Measurements from ENCODE around the gene PKDCC.

PKDCC gene

DNA sequence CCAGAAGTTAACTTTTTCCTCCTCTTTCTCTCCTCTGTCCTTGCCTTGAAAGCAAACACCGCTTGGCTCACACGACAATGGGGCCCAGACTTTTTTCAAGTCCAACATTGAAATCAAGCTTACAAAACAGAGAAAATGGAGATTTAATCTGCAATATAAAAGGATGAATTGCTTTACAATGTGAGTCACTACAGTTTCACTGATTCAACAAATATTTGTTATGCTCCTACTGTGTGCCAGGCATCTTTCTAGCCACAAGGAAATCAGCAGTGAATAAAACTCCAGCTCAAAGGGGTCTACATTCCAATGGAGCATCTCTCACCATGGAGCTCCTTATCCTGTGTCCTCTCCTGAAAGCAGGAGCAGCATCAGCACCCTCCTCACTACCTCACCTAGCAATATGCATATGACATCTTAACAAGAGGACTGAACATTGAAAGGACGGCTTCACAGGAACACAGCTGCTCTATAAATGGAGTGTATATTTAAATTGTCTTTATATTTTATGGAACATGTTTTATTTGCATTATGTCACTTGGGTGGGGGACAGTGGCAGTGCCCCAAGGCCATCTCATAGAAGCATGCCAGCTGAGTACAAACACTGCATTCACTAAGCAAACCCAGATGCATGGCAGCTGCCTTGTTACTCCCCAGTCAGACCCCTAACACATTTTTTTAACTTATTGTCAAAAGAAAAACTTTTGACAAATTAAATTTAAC lies 39.5 kb downstream of the PKDCC start:
- DNase-seq (ENCODE audit: low read depth in 2 of 2): no peak

DNA sequence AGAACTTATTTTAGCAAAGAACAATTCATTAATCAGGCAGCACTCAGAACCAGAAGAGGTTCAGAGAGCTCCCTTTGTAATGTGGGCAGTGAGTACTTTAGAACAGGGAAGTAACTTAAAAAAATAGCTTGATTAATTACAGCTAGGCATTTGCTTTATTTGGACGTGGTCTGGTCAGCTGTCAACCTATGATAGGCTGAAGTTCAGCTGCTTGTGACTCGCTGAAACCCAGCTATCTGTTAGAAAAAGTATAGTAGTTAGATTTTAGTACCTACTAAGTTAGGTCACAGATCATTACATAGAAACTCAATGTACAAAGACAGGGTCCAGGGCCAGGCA lies 40.0 kb downstream of the PKDCC start:
- DNase-seq (ENCODE audit: low read depth in 2 of 2): no peak

DNA sequence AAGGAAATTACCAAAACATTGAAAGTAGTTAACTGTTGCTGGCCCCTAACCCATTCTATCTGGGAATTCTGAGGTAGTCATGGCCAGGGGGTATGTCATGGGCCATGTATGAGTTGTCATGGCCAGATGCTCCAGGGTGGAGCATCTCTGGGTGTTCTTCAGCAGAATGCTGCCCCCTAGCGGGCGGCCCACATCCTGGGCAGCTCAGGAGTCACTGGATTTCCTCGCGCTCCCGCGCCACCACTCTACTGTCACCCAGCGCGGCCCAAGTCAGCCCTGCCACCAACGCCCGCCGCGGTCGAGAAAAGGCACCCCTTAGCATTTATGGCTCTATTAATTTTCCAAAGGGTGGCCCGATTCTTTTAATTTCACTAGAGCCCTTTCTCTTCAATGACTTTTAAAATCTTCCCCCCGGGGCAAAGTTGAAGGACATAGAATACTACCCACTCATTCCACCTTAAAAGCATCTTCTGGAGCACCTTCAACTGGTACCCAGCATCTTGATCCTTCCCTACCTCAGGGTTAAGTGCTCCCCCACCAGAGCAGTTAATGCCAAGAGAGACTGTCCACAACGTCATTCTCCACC lies 41.6 kb downstream of the PKDCC start:
- DNase-seq (ENCODE audit: low read depth in 2 of 2): no peak

DNA sequence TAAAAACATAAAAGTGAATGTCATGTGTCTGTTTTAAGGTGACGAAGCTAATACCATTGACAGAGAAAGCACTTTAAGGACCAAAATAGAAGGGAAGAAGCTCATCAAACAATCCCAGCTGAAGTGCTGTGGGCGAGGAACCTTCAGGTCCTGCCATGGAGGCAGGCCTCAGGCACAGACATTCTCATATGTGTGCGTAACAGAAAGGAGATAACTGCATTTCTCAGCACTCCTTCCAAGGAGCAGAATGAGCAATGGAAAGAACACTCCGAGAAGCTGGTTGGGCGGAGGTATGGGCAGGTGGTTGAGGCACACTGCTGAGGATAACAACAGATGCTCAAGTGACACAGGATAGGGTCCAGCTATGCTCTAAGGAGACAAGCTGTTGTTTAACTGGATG lies 42.4 kb downstream of the PKDCC start:
- no peak for DNase-seq (ENCODE audit: low read depth in 2 of 2)

DNA sequence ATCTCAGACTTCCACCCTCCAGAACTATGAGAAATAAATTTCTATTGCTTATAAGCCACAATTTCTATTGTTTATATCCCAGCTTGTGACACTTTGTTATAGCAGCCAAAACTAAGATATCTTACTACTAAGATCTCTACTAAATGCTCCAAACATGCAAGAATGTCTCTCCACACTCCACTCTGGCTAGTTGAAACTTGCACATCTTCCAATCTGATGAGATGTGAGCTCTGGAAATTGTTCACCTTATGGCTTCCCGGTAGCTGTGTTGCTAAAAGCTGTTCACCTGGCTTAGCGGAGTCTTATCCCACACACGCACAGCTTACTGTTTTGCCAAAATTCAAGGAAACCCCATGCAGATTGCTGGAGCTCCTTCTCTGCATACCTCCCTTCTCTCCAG lies 43.9 kb downstream of the PKDCC start:
- no peak for DNase-seq (ENCODE audit: low read depth in 2 of 2)

DNA sequence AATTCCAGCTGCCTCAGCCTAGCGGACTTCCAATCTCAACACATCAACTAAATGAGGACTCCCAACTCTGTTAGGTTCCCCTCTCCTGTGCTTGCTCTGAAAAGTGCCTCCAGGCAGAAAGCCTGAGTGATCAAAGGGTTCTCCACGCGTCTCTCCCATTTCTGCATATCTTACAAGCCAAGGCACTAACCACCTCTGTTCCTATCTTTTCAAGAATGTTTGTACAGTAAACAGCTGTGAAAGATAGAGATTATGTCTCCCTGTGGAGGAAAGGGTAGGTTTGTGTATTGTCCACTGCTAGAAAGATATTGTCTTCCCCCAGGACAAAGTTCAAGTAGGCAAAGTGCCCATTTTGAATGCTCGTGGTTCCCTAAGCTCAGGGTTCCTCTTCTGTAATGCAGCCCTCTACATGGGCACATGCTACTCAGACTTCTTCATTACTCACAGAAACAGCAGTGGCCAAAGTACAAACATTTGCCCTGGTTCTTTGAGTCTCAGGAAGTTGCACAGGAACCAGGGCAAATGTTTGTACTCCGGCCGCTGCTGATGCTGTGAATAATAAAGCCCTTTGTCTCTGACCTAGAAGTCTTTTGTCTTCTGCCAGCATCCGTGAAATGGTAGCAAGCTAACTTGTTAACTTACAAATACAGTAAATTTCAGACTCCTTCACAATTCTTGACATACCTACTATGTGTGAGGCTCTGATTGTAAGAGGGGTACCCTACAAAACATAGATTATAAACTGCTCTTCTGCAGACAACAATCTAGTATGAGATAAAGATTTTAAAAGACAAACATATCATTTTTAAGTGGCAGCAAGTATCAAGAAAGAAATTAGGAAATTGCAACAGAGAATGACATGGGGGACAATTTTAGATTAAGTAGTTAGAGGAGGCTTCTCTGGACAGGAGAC lies 44.5 kb downstream of the PKDCC start:
- no peak for DNase-seq (ENCODE audit: low read depth in 2 of 2)

DNA sequence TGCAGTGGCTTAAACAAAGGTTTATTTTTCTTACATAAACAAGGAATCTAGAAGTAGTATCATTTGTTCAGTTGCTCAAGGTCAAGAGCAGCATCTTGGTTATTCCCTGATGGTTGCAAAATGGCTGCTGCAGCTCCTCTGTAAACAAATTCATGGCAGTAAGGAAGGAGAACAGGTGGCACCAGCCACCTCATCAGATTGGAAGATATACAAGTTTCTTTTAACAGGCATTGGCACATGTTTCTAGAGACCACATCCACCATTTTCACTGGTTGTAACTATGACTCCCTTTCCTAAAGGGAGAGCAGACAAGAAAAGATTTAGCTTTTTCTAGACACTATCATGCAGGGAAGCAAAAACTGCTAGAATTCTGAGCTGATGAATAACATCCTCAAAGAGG lies 46.3 kb downstream of the PKDCC start:
- DNase-seq (ENCODE audit: low read depth in 2 of 2): no peak

DNA sequence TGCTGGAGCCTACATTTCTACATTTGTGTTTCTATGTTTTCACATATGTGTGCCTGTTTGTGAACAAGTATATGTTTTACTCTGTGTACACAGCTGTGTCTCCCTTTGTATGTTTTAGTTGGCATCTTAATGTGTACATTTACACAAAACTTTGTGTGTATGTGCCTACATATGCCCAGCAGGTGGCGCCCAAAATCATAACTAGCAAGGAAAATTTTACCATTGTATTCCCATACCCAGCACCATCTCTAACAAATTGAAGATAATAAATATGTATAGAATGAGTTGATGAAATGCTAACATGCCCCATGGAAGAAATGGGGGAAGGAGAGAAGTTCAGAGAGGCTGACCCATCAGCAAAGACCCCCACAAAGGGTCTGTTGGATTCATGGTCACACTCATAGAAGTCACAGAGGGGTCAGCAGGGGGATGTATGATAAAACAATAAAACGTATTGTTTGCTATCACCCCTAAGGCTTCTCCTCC lies 48.1 kb downstream of the PKDCC start:
- DNase-seq (ENCODE audit: low read depth in 2 of 2): peak; percentile 50 to 65

DNA sequence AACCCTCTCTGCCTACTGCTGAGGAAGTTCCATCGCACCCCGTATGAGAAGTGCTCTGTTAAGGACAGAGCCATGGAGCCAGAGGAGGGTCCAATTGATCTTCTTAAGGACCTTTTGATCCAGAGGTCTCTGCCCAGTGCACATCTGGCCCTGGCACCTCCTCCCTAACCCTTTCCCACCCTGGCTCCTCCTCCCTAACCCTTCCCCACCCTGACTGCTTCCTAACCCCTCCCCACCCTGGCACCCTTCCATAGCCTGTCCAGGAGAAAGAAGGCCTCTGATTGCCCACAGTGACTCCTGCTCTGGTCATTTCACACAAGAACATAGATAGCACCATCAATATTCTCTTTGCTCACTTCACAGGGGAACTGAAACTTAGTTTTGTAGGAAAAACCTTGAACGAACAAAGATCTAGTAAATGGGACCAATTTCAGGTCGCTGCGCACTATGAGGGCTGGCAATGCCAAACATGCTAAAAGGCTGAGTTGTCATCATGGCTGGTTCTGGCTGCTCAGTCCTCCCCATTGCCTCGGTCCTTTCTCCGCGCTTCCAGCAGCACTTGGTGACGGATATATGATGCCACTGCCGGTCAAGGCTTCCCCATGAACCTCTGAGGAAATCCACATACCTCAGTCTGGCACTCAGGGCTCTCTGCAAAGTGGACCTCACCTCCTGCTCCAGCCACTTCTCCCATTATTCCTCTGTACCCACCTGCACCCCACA lies 49.2 kb downstream of the PKDCC start:
- DNase-seq (ENCODE audit: low read depth in 2 of 2): no peak

DNA sequence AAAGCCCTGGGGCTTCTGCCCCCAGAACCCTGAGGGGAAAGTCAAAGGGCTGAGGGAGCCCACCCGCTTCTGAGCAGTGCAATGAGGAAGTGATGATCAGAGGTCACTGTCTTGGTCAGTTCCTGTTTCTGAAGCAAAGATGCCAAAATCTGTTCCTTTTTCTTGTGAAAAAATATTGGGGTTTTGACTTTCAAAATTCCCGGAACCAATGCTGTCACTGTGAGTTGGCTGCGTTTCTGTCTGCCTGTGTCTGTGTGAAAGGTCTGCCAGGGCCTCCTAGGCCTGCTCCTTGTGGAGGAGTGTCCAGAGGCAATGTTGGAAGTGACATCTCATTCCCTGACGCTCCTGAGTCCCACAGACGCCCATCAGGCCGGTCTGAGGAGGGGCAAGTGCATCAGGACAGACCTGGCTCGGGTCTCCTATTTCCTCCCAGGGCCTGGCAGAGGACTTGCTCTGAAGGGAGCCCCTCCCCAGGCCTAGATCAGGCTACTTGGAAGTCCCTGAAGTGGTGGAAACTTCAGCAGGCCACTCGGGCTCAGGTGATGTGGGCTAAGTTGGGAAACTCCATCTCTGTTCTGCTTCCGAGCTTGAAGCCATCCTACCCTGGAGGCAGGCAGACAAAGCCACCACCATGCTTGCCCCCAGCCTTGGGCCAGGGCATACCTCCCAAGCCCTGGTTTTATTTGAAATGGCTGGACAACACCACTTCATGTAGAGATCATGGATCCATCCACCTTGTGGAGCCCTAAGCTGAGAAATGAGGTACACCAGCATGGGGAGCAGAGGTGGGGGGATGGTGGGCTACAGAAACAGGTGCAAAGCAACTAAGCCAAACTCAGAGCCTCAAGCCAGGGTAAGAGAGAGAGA lies 51.0 kb downstream of the PKDCC start:
- no peak for DNase-seq (ENCODE audit: low read depth in 2 of 2)

DNA sequence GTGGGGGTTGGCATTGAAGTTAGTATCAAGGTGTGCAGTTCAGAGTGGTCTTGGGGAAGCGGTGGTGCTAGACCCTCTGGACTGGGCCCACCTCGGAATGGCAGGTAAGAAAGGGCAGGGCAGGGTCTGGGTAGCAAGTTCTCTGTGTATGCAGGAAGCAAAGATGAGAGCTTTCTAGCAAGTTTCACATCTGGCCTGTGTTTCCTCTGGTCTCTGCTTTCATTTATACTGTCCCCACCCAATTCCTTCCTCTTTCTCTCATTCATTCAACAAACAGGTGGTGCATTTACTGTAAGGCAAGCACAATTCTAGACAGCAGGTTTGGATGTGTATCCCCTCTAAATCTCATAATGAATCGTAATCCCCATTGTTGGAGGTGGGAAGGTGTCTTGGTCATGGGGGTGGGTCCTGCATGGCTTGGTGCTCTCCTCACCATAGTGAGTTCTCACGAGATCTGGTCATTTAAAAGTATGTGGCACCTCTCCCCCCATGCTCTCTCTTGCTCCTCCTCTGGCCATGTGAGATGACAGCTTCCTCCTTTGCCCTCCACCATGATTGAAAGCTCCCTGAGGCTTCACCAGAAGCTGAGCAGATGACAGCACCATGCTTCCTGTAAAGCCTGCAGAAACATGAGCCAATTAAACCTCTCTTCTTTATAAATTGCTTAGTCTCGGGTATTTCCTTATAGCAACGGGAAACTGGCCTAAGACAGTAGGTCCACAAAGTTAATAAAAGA lies 51.8 kb downstream of the PKDCC start:
- DNase-seq (ENCODE audit: low read depth in 2 of 2): no peak

DNA sequence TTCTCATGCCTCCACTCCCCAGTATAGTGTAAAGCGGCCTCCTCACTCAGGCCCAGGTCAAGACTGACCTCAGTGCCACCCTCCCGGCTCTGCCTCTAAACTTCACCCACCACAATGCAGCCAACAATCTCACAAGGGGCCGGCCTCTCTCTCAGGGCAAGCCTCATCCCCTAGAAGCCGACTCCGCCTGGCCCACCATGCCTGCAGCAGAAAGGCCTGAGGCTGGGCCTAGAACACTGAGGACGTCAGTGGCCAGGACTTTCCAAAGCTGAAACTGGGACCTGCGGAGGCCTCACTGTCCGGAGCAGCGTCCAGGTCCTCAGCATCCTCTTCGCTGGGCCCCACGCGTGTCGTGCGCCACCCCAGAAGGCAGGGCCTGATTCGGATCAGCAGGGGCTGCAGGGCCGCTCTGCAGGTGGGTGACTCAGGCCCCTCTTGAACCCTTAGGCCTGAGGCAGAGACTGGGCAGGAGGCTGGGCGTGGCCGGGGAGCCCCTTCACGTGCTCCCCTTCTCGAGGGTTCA lies 52.9 kb downstream of the PKDCC start:
- no peak for DNase-seq (ENCODE audit: low read depth in 2 of 2)

DNA sequence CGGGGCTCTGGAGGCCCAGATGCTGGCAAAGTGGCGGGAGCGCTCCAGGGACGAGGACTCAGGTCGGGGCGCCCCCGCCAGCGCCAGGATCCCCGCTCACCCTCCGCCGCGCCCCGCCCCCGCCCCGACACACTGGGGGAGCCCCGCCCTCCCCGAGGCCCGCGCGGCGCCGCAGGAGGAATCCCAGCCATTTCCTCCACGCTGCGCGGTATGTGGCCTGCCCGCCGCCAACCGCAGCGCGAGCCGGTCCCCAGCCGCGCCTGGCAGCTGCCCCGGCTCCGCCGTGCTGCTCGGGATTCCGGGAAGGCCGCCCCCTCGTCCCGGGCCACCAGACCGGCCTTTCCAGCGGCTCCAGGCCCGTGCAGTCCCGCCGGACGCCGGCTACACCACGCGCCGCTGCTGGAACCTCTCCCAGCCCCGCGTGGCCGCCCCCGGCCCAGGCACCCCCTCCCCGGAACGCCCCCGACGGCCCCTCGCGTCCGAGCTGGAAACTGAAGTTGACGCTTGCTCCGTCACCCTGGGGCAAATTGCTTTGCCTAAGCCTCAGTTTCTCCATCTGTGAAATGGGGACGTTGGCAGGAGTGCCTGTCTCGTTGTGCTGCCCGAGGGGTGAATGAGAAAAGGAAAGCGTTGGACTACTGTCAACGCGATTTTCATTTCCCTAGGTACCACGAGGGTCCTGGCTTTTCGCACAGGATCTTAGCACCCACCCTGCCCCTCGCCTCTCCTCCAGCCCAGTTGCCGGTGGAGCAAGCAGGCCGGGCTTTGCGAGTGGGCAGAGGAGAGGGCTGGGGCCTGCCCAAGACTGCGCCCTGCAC lies 53.6 kb downstream of the PKDCC start:
- DNase-seq (ENCODE audit: low read depth in 2 of 2): peak in 1 of 2 donors; percentile 44

DNA sequence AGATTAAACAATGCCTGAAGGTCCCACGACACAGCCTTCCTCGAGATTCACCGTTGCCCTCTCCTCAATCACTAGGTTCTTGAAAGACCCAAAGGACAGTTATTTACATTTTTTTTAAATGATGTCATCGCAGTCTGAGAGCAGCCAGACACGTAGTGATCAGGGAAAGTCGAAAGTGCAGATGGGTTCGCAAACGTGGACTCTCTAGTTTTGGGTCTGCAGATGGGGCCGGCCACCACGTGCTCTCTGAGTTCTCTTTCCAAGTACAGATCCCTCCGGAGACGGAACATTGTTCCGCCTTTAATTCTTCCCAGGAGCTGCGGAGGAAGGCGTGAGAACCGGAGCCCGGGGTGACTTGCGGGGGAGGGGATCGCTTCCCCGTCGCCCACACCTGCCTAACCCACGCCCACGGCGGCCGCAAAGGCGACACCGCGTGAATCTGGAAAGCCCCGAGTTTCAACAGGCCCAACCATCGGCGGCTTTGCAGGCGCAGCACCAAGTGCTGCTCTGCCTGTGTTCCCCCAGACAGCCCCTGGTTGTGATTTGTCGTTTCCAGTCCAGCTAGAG lies 54.3 kb downstream of the PKDCC start:
- peak; percentile 89 to 91 for DNase-seq (ENCODE audit: low read depth in 2 of 2)

DNA sequence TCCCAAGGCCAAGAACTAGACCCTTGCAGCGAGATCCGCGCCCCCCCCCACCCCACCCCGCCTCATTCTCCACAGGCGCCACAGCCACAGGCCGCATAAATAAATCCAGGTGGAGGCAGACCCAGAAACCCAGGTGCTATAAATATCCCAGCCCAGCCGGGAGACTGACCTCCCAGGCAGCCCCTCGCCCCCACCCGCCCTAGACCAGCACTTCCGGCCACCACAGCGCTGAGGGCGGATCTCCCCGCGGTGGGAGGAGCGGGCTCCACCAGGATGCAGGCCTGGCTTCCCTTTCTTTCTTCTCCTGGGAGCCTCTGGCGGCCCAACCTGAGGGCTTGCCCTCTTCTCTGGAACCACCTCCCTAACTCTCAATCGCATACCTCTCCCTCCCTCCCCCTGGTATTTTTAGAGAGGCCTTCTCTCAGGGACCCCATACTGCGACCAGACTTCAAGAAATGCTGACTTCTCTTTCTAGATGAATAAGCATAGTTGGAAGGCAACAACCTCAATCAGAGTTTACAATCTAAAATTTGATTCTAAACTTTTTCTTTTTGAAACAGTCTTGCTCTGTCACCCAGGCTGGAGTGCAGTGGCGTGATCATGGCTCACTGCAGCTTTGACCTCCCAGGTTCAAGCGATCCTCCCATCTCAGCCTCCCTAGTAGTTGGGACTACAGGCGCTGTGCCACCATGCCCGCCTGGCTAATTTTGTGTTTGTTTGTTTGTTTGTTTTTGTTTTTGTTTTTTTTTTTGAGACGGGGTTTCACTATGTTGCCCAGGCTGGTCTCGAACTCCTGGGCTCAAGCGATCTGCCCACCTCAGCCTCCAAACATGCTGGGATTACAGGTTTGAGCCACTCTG lies 55.0 kb downstream of the PKDCC start:
- no peak for DNase-seq (ENCODE audit: low read depth in 2 of 2)

DNA sequence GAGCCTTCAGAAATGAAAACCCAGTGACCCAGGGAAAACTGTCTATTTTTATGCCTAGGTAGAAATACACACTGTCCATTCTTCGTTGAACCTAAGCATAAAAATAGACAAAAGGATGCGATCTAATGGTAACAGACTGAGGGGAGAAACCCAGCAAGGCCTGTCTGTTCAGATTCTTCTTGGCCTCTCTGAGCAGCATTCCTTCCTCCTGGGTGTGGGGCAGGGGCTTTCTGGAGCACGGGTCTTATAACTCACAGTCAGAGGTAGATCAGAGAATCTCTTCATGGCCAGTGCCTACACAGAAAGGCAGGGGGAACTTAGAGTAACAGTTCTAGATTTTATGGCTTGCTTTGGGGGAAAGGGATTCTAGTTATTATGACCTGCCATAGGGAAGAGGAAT lies 56.0 kb downstream of the PKDCC start:
- DNase-seq (ENCODE audit: low read depth in 2 of 2): no peak

DNA sequence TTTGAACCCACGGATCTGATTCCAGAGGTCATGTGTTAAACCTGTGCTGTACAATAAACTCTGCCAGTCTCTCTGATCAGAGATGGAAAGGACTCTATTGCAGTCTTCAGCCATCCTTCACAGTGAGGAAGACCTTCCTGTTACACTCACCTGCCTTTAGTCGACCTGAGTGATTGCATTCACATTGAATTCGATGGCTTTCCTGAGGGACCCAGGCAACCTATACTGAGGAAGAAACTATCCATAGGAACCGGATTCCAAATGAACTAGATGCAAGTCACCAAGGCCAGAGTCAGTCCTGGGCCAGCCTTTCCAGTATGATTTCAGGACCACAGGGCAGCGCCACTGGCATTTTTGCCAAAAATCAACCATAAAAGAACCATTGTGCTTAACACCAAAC lies 56.8 kb downstream of the PKDCC start:
- no peak for DNase-seq (ENCODE audit: low read depth in 2 of 2)

All from stimulated activated CD8-positive, alpha-beta memory T cell treated with anti-CD3 and anti-CD28 coated beads, Interleukin-2, amount 100 ng/mL, for 1 hour (primary cell).